Brain microvascular endothelial cell (primary cell): ENCODE measurements around the gene C1QTNF7.

Experiments used
- DNase-seq: peaks from one replicate; pipeline ENCODE4 v3.0.0-alpha.2; 2020
- H3K27ac ChIP-seq: fragments of 250-450 bp; sonication (Bioruptor Pico); 2 replicates; pipeline ENCODE4 v1.5.1; 2020; ENCODE audit warnings: mild to moderate bottlenecking, moderate library complexity
- H3K27me3 ChIP-seq: fragments of 250-450 bp; sonication (Bioruptor Pico); replicated peaks from 2 replicates; pipeline ENCODE4 v1.5.1; 2020; ENCODE audit warnings: mild to moderate bottlenecking
- H3K36me3 ChIP-seq: fragments of 250-450 bp; sonication (Bioruptor Pico); replicated peaks from 2 replicates; pipeline ENCODE4 v1.5.1; 2020; ENCODE audit warnings: mild to moderate bottlenecking
- H3K4me3 ChIP-seq: 2 replicates; pipeline ENCODE4 v1.5.1; 2011; ENCODE audit warnings: low read depth, mild to moderate bottlenecking, control low read depth, low read length, moderate library complexity
- CTCF ChIP-seq: IDR thresholded peaks from 2 replicates; pipeline ENCODE4 v1.5.1; 2011; ENCODE audit warnings: low read depth, mild to moderate bottlenecking, moderate library complexity, low read length, control low read depth, inconsistent platforms; ENCODE audit errors: missing control alignments
- in situ Hi-C: cut with HindIII; loops from 2 replicates; pipeline ENCODE4 v1.10.0; 2017; ENCODE audit warnings: low sequenced_read_pairs, low pct_ligation_motif_present

C1QTNF7 gene

GRCh38 chr4:15427701-15428100 lies at the start of gene C1QTNF7:
Gene C1QTNF7 (plus strand): TSS chr4:15428033. CDS start chr4:15435744, 7,711 bp downstream.
- no peak for TF ChIP-seq CTCF
- in situ Hi-C loops, result no loop called here
- Histone ChIP-seq H3K36me3 (no peaks in the 10 kb centered on the region), H3K4me3 (no peak within 1 kb of the TSS), H3K27ac (no peak within 1 kb of the TSS), H3K27me3 (no peaks in the 10 kb centered on the region)
- no peak for DNase-seq

- Histone ChIP-seq H3K27ac (no peak overlapping the region), H3K27me3 (no peaks in the 10 kb centered on the region), H3K4me3 (no peak overlapping the region), H3K36me3 (no peaks in the 10 kb centered on the region)
- no peak for TF ChIP-seq CTCF
- DNase-seq, result no peak
- in situ Hi-C loops, result no loop called here
These were observed 49.8 kb upstream of the C1QTNF7 start for GRCh38 chr4:15378062-15378461.

- no peak for DNase-seq
- in situ Hi-C loops, result no loop called here
- no peaks in the 10 kb centered on the region for H3K27me3 ChIP-seq
- H3K27ac ChIP-seq, result no peak overlapping the region
- no peaks in the 10 kb centered on the region for H3K36me3 ChIP-seq
- TF ChIP-seq CTCF, result no peak
- H3K4me3 ChIP-seq, result no peak overlapping the region
These were observed 49.3 kb upstream of the C1QTNF7 start for GRCh38 chr4:15378493-15378892.

GRCh38 chr4:15381806-15382338 lies 46.0 kb upstream of the C1QTNF7 start:
- no peak for TF ChIP-seq CTCF
- Histone ChIP-seq H3K4me3 (no peak overlapping the region), H3K36me3 (no peaks in the 10 kb centered on the region), H3K27me3 (no peaks in the 10 kb centered on the region), H3K27ac (no peak overlapping the region)
- no peak for DNase-seq
- in situ Hi-C loops, result no loop called here

- H3K27ac ChIP-seq, result no peak overlapping the region
- H3K4me3 ChIP-seq, result no peak overlapping the region
- in situ Hi-C loops, result no loop called here
- TF ChIP-seq CTCF, result no peak
- no peaks in the 10 kb centered on the region for H3K36me3 ChIP-seq
- no peak for DNase-seq
- no peaks in the 10 kb centered on the region for H3K27me3 ChIP-seq
These were observed 45.1 kb upstream of the C1QTNF7 start for GRCh38 chr4:15382669-15383273.

GRCh38 chr4:15385515-15385914 lies 42.3 kb upstream of the C1QTNF7 start:
- in situ Hi-C loops, result no loop called here
- no peak for TF ChIP-seq CTCF
- DNase-seq, result no peak
- Histone ChIP-seq H3K4me3 (no peak overlapping the region), H3K36me3 (no peaks in the 10 kb centered on the region), H3K27ac (no peak overlapping the region), H3K27me3 (no peaks in the 10 kb centered on the region)
